Measurements from ENCODE around the gene MATN3. TPM values are rescaled to one million over a fixed set of nuclear protein-coding genes. Genes with fewer than 3 reads are reported as not detected.

MATN3 gene
- total and polyA plus RNA-seq, 2 of the 8 experiments (the other 6 are each of a cell fraction or from before 2014, with no cell fraction given) = 3.0 to 9.9 TPM

GRCh38 chr2:20044778-20045177, 32.3 kb upstream of the MATN3 start:
- H4K91ac ChIP-seq (replicated peaks; ENCODE audit: insufficient read length, low read length) = no peak overlapping the region
- H3K27ac ChIP-seq (ENCODE audit: low read depth, low read length) = no peak overlapping the region
- H4K20me1 ChIP-seq (replicated peaks in 1 of 2; ENCODE audit: control insufficient read depth in 1 of 2, insufficient read depth in 2 of 2, low read length in 2 of 2) = peaks cover 0 to 9% of the 10 kb centered on the region in 2 experiments
- H2AFZ ChIP-seq (ENCODE audit: low read length) = no peak overlapping the region
- peaks cover 0 to 3% (median 1%) of the 10 kb centered on the region in 4 experiments; a peak in 3 of 7 replicates for H3K4me1 ChIP-seq (replicated peaks in 1 of 4; ENCODE audit: control insufficient read depth in 3 of 4, insufficient read depth in 4 of 4, low read length in 3 of 4)
- peaks cover 17 to 87% of the 10 kb centered on the region in 2 experiments for H3K79me2 ChIP-seq (ENCODE audit: control insufficient read depth in 1 of 2, insufficient read depth in 2 of 2, low read length in 2 of 2)
- H2AK5ac ChIP-seq (ENCODE audit: low read depth, low read length) = no peak overlapping the region
- no peak overlapping the region for H2BK20ac ChIP-seq (ENCODE audit: low read length)
- H2BK120ac ChIP-seq (replicated peaks; ENCODE audit: low read depth, low read length) = no peak overlapping the region
- no peaks in the 10 kb centered on the region for H3K27me3 ChIP-seq (replicated peaks in 1 of 4; ENCODE audit: control insufficient read depth in 3 of 4, extremely low read depth in 1 of 4, insufficient read depth in 3 of 4, low read length in 3 of 4)
- H3K23me2 ChIP-seq (ENCODE audit: low read depth, low read length) = peaks cover 3% of the 10 kb centered on the region; the same call in 1 of the 2 replicates
- FAIRE-seq (no peak), DNase-seq (ENCODE audit: low read depth in 1 of 2, low spot score in 2 of 2) (no peak)
- no peak overlapping the region for H3K56ac ChIP-seq (replicated peaks; ENCODE audit: insufficient read length, low read depth, low read length)
- H3K4me2 ChIP-seq (ENCODE audit: insufficient read depth in 1 of 2, low read depth in 2 of 2, low read length in 2 of 2) = no peak overlapping the region
- POLR2A ChIA-PET (ENCODE audit: partially characterized antibody) = interaction anchor here (0.6 to 1.4 kb wide), 2 partner anchors 12 to 30 kb away, joined by 3 read pairs; no protein-coding TSS in a partner anchor
- peaks cover 3% of the 10 kb centered on the region; the same call in 1 of the 2 replicates for H3K79me1 ChIP-seq (ENCODE audit: low read depth, low read length)
- CTCF ChIA-PET (ENCODE audit: partially characterized antibody) = interaction anchor here (0.5 to 4.8 kb wide), 9 partner anchors 9 to 65 kb away, joined by 3 to 35 read pairs (median 5); no protein-coding TSS in a partner anchor
- no peak overlapping the region for H2BK15ac ChIP-seq (ENCODE audit: low read length)
- H3K4ac ChIP-seq (replicated peaks; ENCODE audit: insufficient read length, low read depth, low read length) = no peak overlapping the region
- H2BK5ac ChIP-seq (ENCODE audit: low read depth, low read length) = no peak overlapping the region
- H3K14ac ChIP-seq (ENCODE audit: insufficient read length) = no peak overlapping the region
- no peak overlapping the region for H3K9ac ChIP-seq (replicated peaks in 1 of 4; ENCODE audit: extremely low read depth in 1 of 4, low read depth in 3 of 4, low read length in 3 of 4)
- no peak overlapping the region for H4K8ac ChIP-seq (ENCODE audit: extremely low read depth, insufficient read depth, low read length)
- H3K36me3 ChIP-seq (ENCODE audit: control insufficient read depth in 2 of 4, insufficient read depth in 4 of 4, low read length in 3 of 4) = peaks cover 2 to 11% (median 8%) of the 10 kb centered on the region in 4 experiments; a peak in 5 of 8 replicates
- H4K5ac ChIP-seq (ENCODE audit: insufficient read length, low read depth, low read length) = no peak overlapping the region
- H3K9me3 ChIP-seq (ENCODE audit: insufficient read depth in 2 of 2, low read depth in 1 of 2, low read length in 1 of 2) = no peaks in the 10 kb centered on the region
- H3K23ac ChIP-seq (ENCODE audit: insufficient read length) = no peak overlapping the region
- no peak overlapping the region for H3K4me3 ChIP-seq (ENCODE audit: extremely low read depth in 1 of 4, insufficient read depth in 2 of 4, low read depth in 3 of 4, low read length in 4 of 4)
- WGBS, 2 experiments (ENCODE audit: extremely low coverage in 1 of 2, insufficient coverage in 1 of 2, insufficient read length in 1 of 2, insufficient replicate concordance in 2 of 2, low coverage in 1 of 2, low lambda C conversion rate in 2 of 2, missing lambda C conversion rate in 1 of 2) = 92% methylated on average over 4 of the region's 4 CpGs; no CpG with 5 or more reads in 1 of the 2 experiments
- H2BK12ac ChIP-seq (ENCODE audit: low read depth, low read length) = no peak overlapping the region
- TF ChIP-seq FOSL1 (IDR thresholded peaks at IDR 0.05; ENCODE audit: insufficient read depth, low read depth, low read length) (no peak), HDAC2 (IDR thresholded peaks at IDR 0.05; ENCODE audit: borderline replicate concordance in 1 of 2, low read depth in 2 of 2, low read length in 2 of 2) (no peak), BRCA1 (IDR thresholded peaks at IDR 0.05; ENCODE audit: low read depth, low read length) (no peak), TAF1 (IDR thresholded peaks at IDR 0.05; ENCODE audit: low read depth, low read length) (no peak), SIN3A (conservative IDR thresholded peaks at IDR 0.05 in 1 of 2, IDR thresholded peaks at IDR 0.05 in 1 of 2; ENCODE audit: low read depth in 1 of 2, low read length in 2 of 2) (no peak), KDM4A (IDR thresholded peaks at IDR 0.05; ENCODE audit: low read depth, low read length, severe bottlenecking) (no peak), RAD21 (IDR thresholded peaks at IDR 0.05 in 1 of 2, conservative IDR thresholded peaks at IDR 0.05 in 1 of 2; ENCODE audit: low read depth in 2 of 2, low read length in 2 of 2) (no peak), MAFK (IDR thresholded peaks at IDR 0.05; ENCODE audit: low read depth, low read length) (no peak)
- no peak overlapping the region for H3K18ac ChIP-seq (ENCODE audit: extremely low read depth, low read length)

Data from H1 (cell line).